ENCODE data around the gene ALK.

- TF ChIP-seq JUN (IDR thresholded peaks at IDR 0.05) (no peak), CTCF (IDR thresholded peaks at IDR 0.05) (no peak), FOXS1 (CRISPR knock-in tag; IDR thresholded peaks at IDR 0.05) (no peak), POLR2A (IDR thresholded peaks at IDR 0.05; ENCODE audit: low read length) (no peak), CHD4 (IDR thresholded peaks at IDR 0.05; ENCODE audit: borderline replicate concordance) (no peak)
Measured at GRCh38 chr2:29691391-29691950, 229.9 kb downstream of the ALK start.

Data from A549 (cell line).